ENCODE measurements around the gene TNS1. TPM values are rescaled to one million over a fixed set of nuclear protein-coding genes. Genes with fewer than 3 reads are reported as not detected.

Gene TNS1
- total RNA-seq, 1 experiment from 2014 or later: 0.49 TPM

- Histone ChIP-seq H3K4me1 (ENCODE audit: control insufficient read depth, insufficient read depth, low read length) (no peaks in the 10 kb centered on the region), H3K36me3 (ENCODE audit: control insufficient read depth, insufficient read depth, low read length) (no peaks in the 10 kb centered on the region), H3K27me3 (ENCODE audit: control insufficient read depth, insufficient read depth, low read length) (no peaks in the 10 kb centered on the region; the same call in 1 of the 2 replicates), H3K9me3 (ENCODE audit: control insufficient read depth, insufficient read depth, low read depth, low read length) (no peaks in the 10 kb centered on the region), H3K27ac (ENCODE audit: low read length) (no peak overlapping the region), H3K4me3 (ENCODE audit: low read depth in 2 of 2, low read length in 2 of 2) (no peak overlapping the region)
- BruUV-seq (replicated peaks): no TSS peak
- CTCF ChIA-PET: no interaction called here
- DNase-seq (ENCODE audit: low read depth, low spot score) (no peak), ATAC-seq (no peak)
- POLR2A ChIA-PET: no interaction called here
- no peak for TF ChIP-seq SIN3A (IDR thresholded peaks at IDR 0.05; ENCODE audit: borderline replicate concordance, insufficient read depth, low read depth, low read length)
- no peak for TF ChIP-seq TCF7L2 (IDR thresholded peaks at IDR 0.05; ENCODE audit: low read depth, low read length)
- no peak for TF ChIP-seq CTCF (IDR thresholded peaks at IDR 0.05)
- TF ChIP-seq POLR2AphosphoS5 (IDR thresholded peaks at IDR 0.05; ENCODE audit: low read depth, low read length): no peak
- no peak for TF ChIP-seq REST (IDR thresholded peaks at IDR 0.05; ENCODE audit: insufficient read depth in 1 of 2, low read depth in 2 of 2, low read length in 1 of 2)
- intact Hi-C loops (cut with micrococcal nuclease; ENCODE audit: unreplicated experiment): no loop called here
- in situ Hi-C loops (cut with HindIII; ENCODE audit: low pct_unique_long_range_greater_than_20kb, low sequenced_read_pairs): no loop called here
Measured at GRCh38 chr2:217915706-217916105, 87.1 kb downstream of the TNS1 start.

- DNase-seq (ENCODE audit: low read depth, low spot score) (no peak), ATAC-seq (no peak)
- H3K4me1 ChIP-seq (ENCODE audit: control insufficient read depth, insufficient read depth, low read length): no peaks in the 10 kb centered on the region
- CTCF ChIA-PET: no interaction called here
- H3K36me3 ChIP-seq (ENCODE audit: control insufficient read depth, insufficient read depth, low read length): no peaks in the 10 kb centered on the region
- H3K4me3 ChIP-seq (ENCODE audit: low read depth in 2 of 2, low read length in 2 of 2): no peak overlapping the region
- TF ChIP-seq POLR2AphosphoS5 (IDR thresholded peaks at IDR 0.05; ENCODE audit: low read depth, low read length): no peak
- TF ChIP-seq TCF7L2 (IDR thresholded peaks at IDR 0.05; ENCODE audit: low read depth, low read length): no peak
- no peak for TF ChIP-seq REST (IDR thresholded peaks at IDR 0.05; ENCODE audit: insufficient read depth in 1 of 2, low read depth in 2 of 2, low read length in 1 of 2)
- no peak for TF ChIP-seq CTCF (IDR thresholded peaks at IDR 0.05)
- TF ChIP-seq SIN3A (IDR thresholded peaks at IDR 0.05; ENCODE audit: borderline replicate concordance, insufficient read depth, low read depth, low read length): no peak
- no peaks in the 10 kb centered on the region; the same call in 1 of the 2 replicates for H3K27me3 ChIP-seq (ENCODE audit: control insufficient read depth, insufficient read depth, low read length)
- no peaks in the 10 kb centered on the region for H3K9me3 ChIP-seq (ENCODE audit: control insufficient read depth, insufficient read depth, low read depth, low read length)
- no TSS peak for BruUV-seq (replicated peaks)
- POLR2A ChIA-PET: no interaction called here
- intact Hi-C loops (cut with micrococcal nuclease; ENCODE audit: unreplicated experiment) (no loop called here), in situ Hi-C loops (cut with HindIII; ENCODE audit: low pct_unique_long_range_greater_than_20kb, low sequenced_read_pairs) (no loop called here)
- H3K27ac ChIP-seq (ENCODE audit: low read length): no peak overlapping the region
Measured at GRCh38 chr2:217914878-217915277, 87.9 kb downstream of the TNS1 start.

All from Panc1 (cell line).